Breast epithelium (tissue), 4 donors: ENCODE results near the gene SLC44A4. TPM values are rescaled to one million over a fixed set of nuclear protein-coding genes. Genes with fewer than 3 reads are reported as not detected.

Source experiments
- DNase-seq, 2 donors: peaks; one replicate each; pipeline ENCODE4 v3.0.0-alpha.2; 2019; ENCODE audit warnings: low spot score in 2 of 2
- H3K27ac ChIP-seq, 2 donors: fragments of 200-600 bp; sonication (generic) in 1 of 2; one replicate each; pipeline ENCODE4 v1.5.1; 2016 to 2019; ENCODE audit warnings: mild to moderate bottlenecking in 1 of 2
- H3K27me3 ChIP-seq, 2 donors: fragments of 200-600 bp; sonication (generic) in 1 of 2; one replicate each; pipeline versions ENCODE4 v1.5.1 to v1.6.0; 2017 to 2019; ENCODE audit warnings: control low read depth in 1 of 2, mild to moderate bottlenecking in 1 of 2
- H3K36me3 ChIP-seq: fragments of 200-600 bp; one replicate; pipeline ENCODE4 v1.5.1; 2019
- H3K4me1 ChIP-seq, 2 donors: fragments of 200-600 bp; sonication (generic); one replicate each; pipeline ENCODE4 v1.5.1; 2016 to 2019; ENCODE audit warnings: control low read depth in 1 of 2
- H3K4me3 ChIP-seq, 3 donors: fragments of 200-600 bp; sonication (generic); 1 replicate in 2 of 3; 2 replicates in 1 of 3; pipeline ENCODE4 v1.5.1; 2016 to 2019; ENCODE audit warnings: mild to moderate bottlenecking in 3 of 3, moderate library complexity in 2 of 3
- H3K9me3 ChIP-seq, 2 donors: fragments of 200-600 bp; sonication (generic) in 1 of 2; one replicate each; pipeline ENCODE4 v1.5.1; 2016 to 2019; ENCODE audit warnings: control low read depth in 1 of 2
- CTCF ChIP-seq, 3 donors: fragments of 450-650 bp; IDR thresholded peaks; one replicate each; pipeline ENCODE4 v1.5.1; 2016 to 2017; ENCODE audit warnings: antibody characterized with exemption in 3 of 3, mild to moderate bottlenecking in 3 of 3, moderate library complexity in 3 of 3
- POLR2A ChIP-seq: fragments of 450-650 bp; IDR thresholded peaks from one replicate; pipeline ENCODE4 v1.6.1; 2016; ENCODE audit warnings: antibody characterized with exemption, mild to moderate bottlenecking, moderate library complexity
- POLR2AphosphoS5 ChIP-seq, 3 donors: sonication (generic); formaldehyde crosslinking; IDR thresholded peaks; one replicate each; pipeline ENCODE4 v1.6.1; 2017; ENCODE audit warnings: antibody characterized with exemption in 3 of 3
- intact Hi-C: fragments of 100-400 bp; cut with DNase I; formaldehyde crosslinking; loops from one replicate; pipeline ENCODE4 v1.15.1; 2023; ENCODE audit warnings: low total_unique reads
- total RNA-seq, 3 donors: library from RNA; depleted of rRNA; stranded (reverse); fragments of >200 nt; gene quantifications; one replicate each; pipeline ENCODE4 v1.1.0, GENCODE V29; 2016

SLC44A4 gene
- total RNA-seq, 3 donors from 2014 or later: 0.32 to 35.4 (median 10.5) TPM

- Histone ChIP-seq H3K4me1 (peaks cover 0 to 4% of the 10 kb centered on the region in 2 donors), H3K36me3 (no peaks in the 10 kb centered on the region), H3K27ac (peak overlapping the region in 1 of 2 donors; percentile 82), H3K4me3 (no peak overlapping the region), H3K9me3 (no peaks in the 10 kb centered on the region), H3K27me3 (no peaks in the 10 kb centered on the region)
- intact Hi-C loops: loop anchor here (2.0 kb wide), 1 partner anchor 71 kb away; no protein-coding TSS in a partner anchor
- no peak for TF ChIP-seq POLR2AphosphoS5 (IDR thresholded peaks at IDR 0.05)
- no peak for TF ChIP-seq POLR2A
- TF ChIP-seq CTCF (IDR thresholded peaks at IDR 0.05): no peak
- no peak for DNase-seq
Measured at GRCh38 chr6:31899882-31900722, 21.3 kb upstream of the SLC44A4 start.

GRCh38 chr6:31899215-31899614, 20.4 kb upstream of the SLC44A4 start:
- intact Hi-C loops: no loop called here
- H3K27ac ChIP-seq: no peak overlapping the region

GRCh38 chr6:31898383-31899011, 19.7 kb upstream of the SLC44A4 start:
- TF ChIP-seq POLR2A (no peak), POLR2AphosphoS5 (IDR thresholded peaks at IDR 0.05) (peak in 1 of 3 donors; percentile 65), CTCF (IDR thresholded peaks at IDR 0.05) (no peak)
- Histone ChIP-seq H3K27me3 (no peaks in the 10 kb centered on the region), H3K36me3 (no peaks in the 10 kb centered on the region), H3K4me1 (peaks cover 0 to 4% of the 10 kb centered on the region in 2 donors), H3K4me3 (peak overlapping the region; percentile 88 to 99 (median 94)), H3K9me3 (no peaks in the 10 kb centered on the region), H3K27ac (peak overlapping the region; percentile 86 to 89)
- intact Hi-C loops: no loop called here
- no peak for DNase-seq

More at GRCh38 chr6:31899215-31899614, 20.4 kb upstream of the SLC44A4 start:
- H3K9me3 ChIP-seq: no peaks in the 10 kb centered on the region
- DNase-seq: no peak
- peaks cover 0 to 4% of the 10 kb centered on the region in 2 donors for H3K4me1 ChIP-seq
- H3K36me3 ChIP-seq: no peaks in the 10 kb centered on the region
- no peaks in the 10 kb centered on the region for H3K27me3 ChIP-seq
- no peak for TF ChIP-seq POLR2AphosphoS5 (IDR thresholded peaks at IDR 0.05)
- no peak for TF ChIP-seq POLR2A
- no peak for TF ChIP-seq CTCF (IDR thresholded peaks at IDR 0.05)
- no peak overlapping the region for H3K4me3 ChIP-seq

- Histone ChIP-seq H3K27me3 (no peaks in the 10 kb centered on the region), H3K4me3 (peak within 1 kb of the TSS; percentile 88 to 99 (median 94)), H3K9me3 (no peaks in the 10 kb centered on the region), H3K27ac (peak within 1 kb of the TSS; percentile 86 to 89), H3K4me1 (peaks cover 0 to 4% of the 10 kb centered on the region in 2 donors), H3K36me3 (no peaks in the 10 kb centered on the region)
- peak; percentile 79 to 80 for DNase-seq
- TF ChIP-seq POLR2AphosphoS5 (IDR thresholded peaks at IDR 0.05) (peak; percentile 39 to 68 (median 61)), CTCF (IDR thresholded peaks at IDR 0.05) (peak in 2 of 3 donors; percentile 10 to 45), POLR2A (no peak)
- intact Hi-C loops: loop anchor here (2.0 kb wide), 1 partner anchor 55 kb away; no protein-coding TSS in a partner anchor
Measured at GRCh38 chr6:31897612-31898382, 19.0 kb upstream of the SLC44A4 start, which contains the start of gene EHMT2. Gene EHMT2, minus strand, starts transcription at chr6:31897698. Its CDS starts 21 bp downstream, at chr6:31897677.
